ENCODE results near the gene PTPN6. TPM values are rescaled to one million over a fixed set of nuclear protein-coding genes. Genes with fewer than 3 reads are reported as not detected.

The PTPN6 gene
- total and polyA plus RNA-seq, 8 donors, result 11.2 to 51.2 (median 32.6) TPM

DNA sequence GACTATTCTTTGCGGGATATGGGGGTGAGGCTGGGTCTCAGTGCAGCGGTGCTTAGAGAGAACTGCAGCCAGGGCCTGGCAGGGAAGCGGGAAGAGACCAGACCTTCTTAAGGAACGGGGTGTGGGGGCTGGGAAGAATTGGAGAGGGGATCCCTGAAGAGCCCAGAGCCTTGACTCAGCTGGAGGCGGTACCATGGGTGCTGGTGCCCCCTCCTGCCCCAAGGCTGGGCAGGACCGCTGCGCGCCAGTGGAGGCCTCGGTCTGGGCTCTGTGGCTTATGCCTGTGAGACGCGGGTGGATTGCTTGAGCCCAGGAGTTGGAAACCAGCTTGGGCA, 8.9 kb upstream of the PTPN6 start:
- no peak for TF ChIP-seq POLR2AphosphoS5 (IDR thresholded peaks at IDR 0.05)
- DNase-seq, result no peak
- intact Hi-C loops (cut with DNase I; ENCODE audit: low total_unique reads), result loop anchor here (10.0 kb wide), 1 partner anchor 173 kb away; no protein-coding TSS in a partner anchor
- Histone ChIP-seq H3K36me3 (peaks cover 13 to 44% (median 36%) of the 10 kb centered on the region in 4 donors), H3K4me3 (no peak overlapping the region), H3K27me3 (no peaks in the 10 kb centered on the region), H3K4me1 (peaks cover 40 to 85% (median 75%) of the 10 kb centered on the region in 4 donors), H3K9me3 (no peaks in the 10 kb centered on the region), H3K27ac (peak overlapping the region in 4 of 5 donors; percentile 97 to 99 (median 98))
- 84 to 89% (median 86%) methylated on average over 11 of the region's 11 CpGs for WGBS, 5 donors

DNA sequence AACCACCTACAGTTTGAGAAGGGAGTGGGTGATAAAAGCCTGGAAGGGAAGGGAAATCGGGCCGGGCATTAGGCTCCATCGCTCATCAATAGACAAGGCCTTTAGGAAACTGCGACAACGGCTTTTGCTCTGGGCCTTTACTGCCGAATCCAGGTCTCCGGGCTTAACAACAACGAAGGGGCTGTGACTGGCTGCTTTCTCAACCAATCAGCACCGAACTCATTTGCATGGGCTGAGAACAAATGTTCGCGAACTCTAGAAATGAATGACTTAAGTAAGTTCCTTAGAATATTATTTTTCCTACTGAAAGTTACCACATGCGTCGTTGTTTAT, 7.8 kb upstream of the PTPN6 start:
- H3K36me3 ChIP-seq, result peaks cover 13 to 44% (median 36%) of the 10 kb centered on the region in 4 donors
- no peaks in the 10 kb centered on the region for H3K9me3 ChIP-seq
- TF ChIP-seq, protein P1, sequence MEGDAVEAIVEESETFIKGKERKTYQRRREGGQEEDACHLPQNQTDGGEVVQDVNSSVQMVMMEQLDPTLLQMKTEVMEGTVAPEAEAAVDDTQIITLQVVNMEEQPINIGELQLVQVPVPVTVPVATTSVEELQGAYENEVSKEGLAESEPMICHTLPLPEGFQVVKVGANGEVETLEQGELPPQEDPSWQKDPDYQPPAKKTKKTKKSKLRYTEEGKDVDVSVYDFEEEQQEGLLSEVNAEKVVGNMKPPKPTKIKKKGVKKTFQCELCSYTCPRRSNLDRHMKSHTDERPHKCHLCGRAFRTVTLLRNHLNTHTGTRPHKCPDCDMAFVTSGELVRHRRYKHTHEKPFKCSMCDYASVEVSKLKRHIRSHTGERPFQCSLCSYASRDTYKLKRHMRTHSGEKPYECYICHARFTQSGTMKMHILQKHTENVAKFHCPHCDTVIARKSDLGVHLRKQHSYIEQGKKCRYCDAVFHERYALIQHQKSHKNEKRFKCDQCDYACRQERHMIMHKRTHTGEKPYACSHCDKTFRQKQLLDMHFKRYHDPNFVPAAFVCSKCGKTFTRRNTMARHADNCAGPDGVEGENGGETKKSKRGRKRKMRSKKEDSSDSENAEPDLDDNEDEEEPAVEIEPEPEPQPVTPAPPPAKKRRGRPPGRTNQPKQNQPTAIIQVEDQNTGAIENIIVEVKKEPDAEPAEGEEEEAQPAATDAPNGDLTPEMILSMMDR (IDR thresholded peaks at IDR 0.05), result no peak
- TF ChIP-seq EP300 (IDR thresholded peaks at IDR 0.05), result no peak
- TF ChIP-seq POLR2A (IDR thresholded peaks at IDR 0.05), result no peak
- TF ChIP-seq POLR2AphosphoS5 (IDR thresholded peaks at IDR 0.05), result peak in 1 of 3 donors; percentile 27
- 0 to 1% (median 0%) methylated on average over 13 of the region's 13 CpGs for WGBS, 5 donors
- peak; percentile 86 to 96 for DNase-seq
- no peaks in the 10 kb centered on the region for H3K27me3 ChIP-seq
- H3K4me1 ChIP-seq, result peaks cover 35 to 83% (median 67%) of the 10 kb centered on the region in 4 donors
- peak overlapping the region; percentile 86 to 99 (median 97) for H3K27ac ChIP-seq
- intact Hi-C loops (cut with DNase I; ENCODE audit: low total_unique reads), result loop anchor here (10.0 kb wide), 1 partner anchor 171 kb away; no protein-coding TSS in a partner anchor
- H3K4me3 ChIP-seq, result peak overlapping the region in 3 of 4 donors; percentile 56 to 68 (median 64)

DNA sequence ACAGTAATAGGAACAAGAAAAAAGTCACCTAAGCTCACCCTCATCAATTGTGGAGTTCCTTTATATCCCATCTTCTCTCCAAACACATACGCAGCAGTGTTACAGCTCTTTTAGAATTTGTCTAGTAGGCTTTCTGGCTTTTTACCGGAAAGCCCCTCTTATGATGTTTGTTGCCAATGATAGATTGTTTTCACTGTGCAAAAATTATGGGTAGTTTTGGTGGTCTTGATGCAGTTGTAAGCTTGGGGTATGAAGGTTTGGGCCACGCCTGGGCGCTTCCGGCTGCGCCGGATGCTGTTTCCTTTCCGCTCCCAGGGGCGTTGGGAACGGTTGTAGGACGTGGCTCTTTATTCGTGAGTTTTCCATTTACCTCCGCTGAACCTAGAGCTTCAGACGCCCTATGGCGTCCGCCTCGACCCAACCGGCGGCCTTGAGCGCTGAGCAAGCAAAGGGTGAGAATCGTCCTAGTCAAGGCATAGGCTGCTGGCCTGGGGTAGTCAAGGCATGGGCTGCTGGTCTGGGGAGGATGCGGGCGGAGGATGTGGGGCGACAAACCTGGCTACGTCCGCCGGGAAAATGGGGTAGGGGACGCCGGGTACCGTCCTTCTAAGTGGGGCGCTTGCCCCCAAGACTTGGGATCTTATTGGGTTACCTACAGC, 7.3 kb upstream of the PTPN6 start, which contains the start of the genes C12orf57 and RNU7-1:
Gene C12orf57 (plus strand): TSS at position 301 of the 659 bp plus-strand sequence. CDS start 100 bp downstream, at position 401.
Gene RNU7-1 (plus strand): TSS at position 95 of the 659 bp plus-strand sequence.
- H3K27me3 ChIP-seq, result no peaks in the 10 kb centered on the region
- peak within 1 kb of the TSS; percentile 91 to 99 (median 97) for H3K27ac ChIP-seq
- H3K4me3 ChIP-seq, result peak within 1 kb of the TSS; percentile 56 to 68 (median 62)
- intact Hi-C loops (cut with DNase I; ENCODE audit: low total_unique reads), result loop anchor here (10.0 kb wide), 1 partner anchor 171 kb away; no protein-coding TSS in a partner anchor
- peaks cover 13 to 40% (median 34%) of the 10 kb centered on the region in 4 donors for H3K36me3 ChIP-seq
- peak; percentile 79 to 96 for DNase-seq
- 0% methylated on average over 31 of the region's 31 CpGs for WGBS, 5 donors
- H3K9me3 ChIP-seq, result no peaks in the 10 kb centered on the region
- TF ChIP-seq, protein P1 (IDR thresholded peaks at IDR 0.05), result no peak
- TF ChIP-seq POLR2AphosphoS5 (IDR thresholded peaks at IDR 0.05) (peak; percentile 73 to 97 (median 96)), EP300 (IDR thresholded peaks at IDR 0.05) (no peak), POLR2A (IDR thresholded peaks at IDR 0.05) (peak in 2 of 4 donors; percentile 39 to 95)
- H3K4me1 ChIP-seq, result peaks cover 30 to 83% (median 62%) of the 10 kb centered on the region in 4 donors

DNA sequence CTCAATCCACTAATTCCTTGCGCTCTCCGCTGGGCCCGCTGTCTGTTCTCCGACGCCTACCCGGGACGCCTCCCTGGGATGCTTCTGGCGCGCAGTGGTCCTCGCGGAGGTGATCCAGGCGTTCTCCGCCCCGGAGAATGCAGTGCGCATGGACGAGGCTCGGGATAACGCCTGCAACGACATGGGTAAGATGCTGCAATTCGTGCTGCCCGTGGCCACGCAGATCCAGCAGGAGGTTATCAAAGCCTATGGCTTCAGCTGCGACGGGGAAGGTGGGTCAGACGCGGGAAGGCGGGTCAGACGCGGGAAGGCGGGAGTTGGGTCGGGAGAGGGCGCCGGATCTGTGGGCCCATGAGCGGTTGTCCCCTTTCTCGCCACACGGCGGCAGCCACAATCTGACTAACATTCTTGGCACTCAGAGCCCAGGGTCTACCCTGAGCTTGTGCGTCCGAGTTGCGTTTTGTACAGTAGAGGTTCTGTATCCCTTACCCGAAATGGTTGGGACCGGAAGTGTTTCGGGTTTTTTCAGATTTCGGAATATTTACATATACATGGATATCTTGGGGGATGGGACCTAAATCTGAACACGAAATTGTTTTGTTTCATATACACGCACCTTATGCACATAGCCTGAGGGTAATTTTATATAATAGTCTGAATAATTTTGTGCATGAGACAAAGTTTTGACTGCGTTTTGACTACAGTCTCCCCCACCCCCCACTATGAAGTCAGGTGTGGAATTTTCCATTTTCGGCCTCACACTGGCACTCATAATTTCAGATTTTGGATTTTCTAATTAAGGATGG, 6.6 kb upstream of the PTPN6 start:
- peaks cover 27 to 82% (median 56%) of the 10 kb centered on the region in 4 donors for H3K4me1 ChIP-seq
- intact Hi-C loops (cut with DNase I; ENCODE audit: low total_unique reads), result loop anchor here (10.0 kb wide), 1 partner anchor 170 kb away; no protein-coding TSS in a partner anchor
- peak overlapping the region; percentile 91 to 99 (median 97) for H3K27ac ChIP-seq
- H3K27me3 ChIP-seq, result no peaks in the 10 kb centered on the region
- TF ChIP-seq EP300 (IDR thresholded peaks at IDR 0.05) (no peak), POLR2AphosphoS5 (IDR thresholded peaks at IDR 0.05) (peak; percentile 74 to 90 (median 85)), POLR2A (IDR thresholded peaks at IDR 0.05) (peak in 1 of 4 donors; percentile 52)
- TF ChIP-seq, protein P1 (IDR thresholded peaks at IDR 0.05), result peak in 6 of 7 experiments; percentile 80 to 96 (median 88)
- H3K9me3 ChIP-seq, result no peaks in the 10 kb centered on the region
- peak overlapping the region; percentile 56 to 68 (median 62) for H3K4me3 ChIP-seq
- H3K36me3 ChIP-seq, result peaks cover 13 to 34% (median 31%) of the 10 kb centered on the region in 4 donors
- peak; percentile 95 to 97 for DNase-seq
- WGBS, 5 donors, result 1 to 2% (median 2%) methylated on average over 32 to 48 of the region's 48 CpGs
